Stimulated activated CD4-positive, alpha-beta T cell treated with anti-CD3 and anti-CD28 coated beads, TNF-alpha, amount 100 ng/mL, for 48 hours (primary cell): ENCODE results near the gene SAYSD1.
A peak's percentile ranks its signal among the peaks of the same experiment; 100 is the strongest.

ENCODE experiments used
- DNase-seq, 3 donors: peaks; one replicate each; pipeline ENCODE4 v3.0.0-alpha.2; 2020; ENCODE audit warnings: low read depth in 3 of 3

Gene SAYSD1

DNA sequence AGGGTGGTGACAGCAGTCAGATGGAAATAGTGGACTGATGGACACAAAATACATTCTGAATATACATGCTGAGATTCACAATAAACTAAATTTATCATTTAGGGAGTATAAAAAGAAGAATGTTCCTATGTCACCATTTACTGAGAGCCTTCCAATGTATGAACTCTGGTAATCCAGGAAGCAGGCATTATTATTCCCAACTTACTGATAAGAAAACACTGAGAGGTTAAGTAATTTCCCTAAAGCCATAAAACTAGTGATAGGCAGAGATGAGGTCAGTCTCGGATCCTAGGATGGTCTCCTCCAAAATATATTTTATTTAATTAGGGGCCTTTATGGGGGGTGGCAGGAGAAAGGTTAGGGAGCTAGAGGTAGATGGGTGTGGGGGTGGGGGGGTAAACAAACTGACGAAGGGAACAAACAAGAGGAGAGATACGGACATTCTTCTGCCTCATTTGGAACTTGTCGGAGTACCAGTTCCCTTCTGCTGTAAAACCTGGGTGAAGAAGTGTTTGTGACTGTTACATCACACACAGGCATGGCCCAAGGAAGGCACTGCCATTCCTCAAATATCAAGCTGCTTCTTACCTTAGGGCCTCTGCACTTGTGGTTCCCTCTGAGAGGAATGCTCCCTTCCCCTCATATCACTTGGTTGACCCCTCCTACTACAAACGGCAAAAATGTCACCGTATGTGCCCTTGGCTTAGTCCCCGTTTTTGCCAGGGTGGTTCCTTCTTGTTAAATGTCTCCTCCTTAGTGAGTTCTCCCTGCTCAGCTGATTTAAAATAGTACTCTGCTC lies 6.7 kb downstream of the SAYSD1 start:
- DNase-seq: no peak

GRCh38 chr6:39107641-39108040 lies 7.3 kb downstream of the SAYSD1 start:
- DNase-seq: no peak

- DNase-seq: no peak
Observed at GRCh38 chr6:39107034-39107433, 8.0 kb downstream of the SAYSD1 start.

GRCh38 chr6:39104528-39104927 lies 10.5 kb downstream of the SAYSD1 start:
- DNase-seq: no peak

- no peak for DNase-seq
Observed at GRCh38 chr6:39102821-39103136, 12.2 kb downstream of the SAYSD1 start.

DNA sequence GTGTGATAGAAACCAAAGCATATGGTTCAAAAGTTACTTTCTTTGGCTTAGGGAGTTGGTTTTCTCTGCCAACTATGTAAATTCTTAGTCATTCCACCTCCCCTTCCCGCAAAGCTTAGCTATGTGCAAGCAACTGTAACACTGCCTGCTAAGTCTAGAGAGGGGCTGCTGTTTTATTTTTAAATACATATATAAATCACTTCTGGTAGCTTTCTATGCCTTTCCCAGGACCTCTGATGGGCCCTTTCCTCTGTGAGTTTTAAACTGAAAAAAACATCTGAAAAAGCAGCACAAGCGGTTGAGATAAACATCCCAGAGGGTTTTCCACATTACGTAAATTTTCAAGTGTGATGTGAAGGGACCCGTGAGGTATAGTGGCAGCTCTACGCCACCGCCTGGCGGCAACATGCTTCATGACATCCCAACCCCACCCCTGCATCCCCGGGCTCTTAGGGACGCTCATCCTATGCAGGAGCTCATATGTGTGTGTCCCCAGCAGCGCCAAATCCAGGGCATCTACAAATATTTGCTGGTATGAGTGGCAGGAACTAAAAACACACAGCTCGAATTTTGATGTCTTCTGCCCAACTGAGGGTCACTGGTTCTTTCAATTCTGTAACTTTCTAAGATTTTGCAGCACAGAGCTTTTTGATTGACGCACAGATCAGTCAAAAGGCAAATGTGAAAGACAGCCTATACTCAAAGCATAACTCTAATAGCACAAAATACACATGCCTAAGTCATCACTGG lies 12.7 kb downstream of the SAYSD1 start:
- no peak for DNase-seq

DNA sequence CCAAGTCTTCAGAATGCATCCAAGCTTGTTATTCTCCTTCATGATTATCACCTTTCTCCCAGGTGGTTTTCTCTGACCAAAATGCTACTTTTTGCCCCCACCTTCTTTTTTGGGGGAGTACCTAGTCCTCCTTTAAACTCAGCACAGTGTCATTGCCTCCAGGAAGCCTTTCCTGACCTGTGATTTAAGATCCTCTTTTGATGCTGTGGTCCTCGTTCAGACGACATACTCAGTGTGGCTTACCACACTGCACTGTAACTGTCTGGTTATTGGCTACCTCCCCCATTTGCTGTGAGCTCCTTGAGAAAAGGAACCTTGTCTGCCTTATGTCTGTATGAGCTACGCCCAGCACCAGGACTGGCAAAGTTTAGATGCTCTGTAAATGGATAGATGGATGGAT lies 14.6 kb downstream of the SAYSD1 start:
- DNase-seq: no peak

GRCh38 chr6:39095578-39095977 lies 19.4 kb downstream of the SAYSD1 start:
- no peak for DNase-seq

DNA sequence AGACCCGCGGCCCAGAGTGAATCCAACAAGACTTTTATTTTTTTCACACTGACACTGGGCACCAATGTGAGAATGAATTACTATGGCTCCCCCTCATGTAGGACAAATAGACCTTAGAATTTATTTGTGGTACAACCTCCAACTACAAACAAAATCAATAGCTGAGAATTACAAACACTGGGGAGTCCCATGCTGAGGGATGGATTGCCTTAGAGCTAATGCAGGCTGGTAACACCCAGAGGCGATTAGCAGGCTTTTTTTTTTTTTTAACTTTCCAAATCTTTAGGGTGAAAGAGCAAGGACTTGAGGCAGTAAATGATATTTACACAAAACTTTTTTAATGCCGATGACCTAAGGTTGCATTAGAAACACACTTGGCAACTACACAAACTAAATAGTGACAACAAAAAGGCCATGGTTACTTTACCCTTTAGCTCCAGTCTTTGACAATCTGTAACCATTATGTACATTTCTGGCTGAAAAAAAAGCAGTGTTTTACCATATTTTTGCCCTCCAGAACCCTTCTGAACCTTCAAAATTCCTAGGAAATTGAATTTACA lies 21.8 kb downstream of the SAYSD1 start:
- no peak for DNase-seq

DNA sequence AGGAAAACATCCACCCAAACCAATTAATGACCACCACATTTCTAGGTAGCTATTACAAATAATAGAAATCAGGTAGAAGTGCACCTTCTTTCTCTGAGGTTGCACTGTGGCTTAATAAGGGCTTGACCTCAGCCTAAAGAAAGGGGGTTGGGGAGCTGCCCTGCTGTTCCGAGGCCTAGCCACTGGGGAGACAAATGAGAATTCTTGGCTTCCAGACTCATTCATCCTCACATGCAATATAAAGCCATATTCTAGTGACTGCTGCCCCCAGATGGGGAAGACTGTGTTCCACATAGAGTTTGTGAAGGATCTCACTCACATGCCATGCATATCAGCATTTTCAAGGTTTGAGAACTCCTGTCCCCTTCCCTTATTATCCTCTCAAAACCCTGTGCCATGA lies 22.9 kb downstream of the SAYSD1 start:
- no peak for DNase-seq

DNA sequence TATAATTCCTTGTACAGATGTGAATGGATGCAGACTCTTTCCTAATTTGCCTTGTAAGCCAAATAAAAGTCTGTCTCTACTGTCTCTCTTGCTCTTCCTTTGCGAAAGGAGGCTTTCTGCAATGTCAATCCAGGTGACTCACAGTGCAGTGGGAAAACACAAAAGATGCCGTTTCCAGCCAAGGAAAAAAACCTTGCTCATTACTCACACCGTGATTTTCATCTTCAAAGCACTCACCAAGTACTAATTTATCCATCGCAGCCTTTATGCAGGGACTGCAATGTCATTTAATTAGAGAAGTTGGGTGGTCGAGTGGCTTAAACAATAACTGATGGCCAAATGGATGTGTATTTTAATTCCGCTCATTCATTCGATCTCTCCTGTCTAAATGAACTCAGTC lies 23.8 kb downstream of the SAYSD1 start:
- no peak for DNase-seq

- DNase-seq: no peak
Observed at GRCh38 chr6:39090036-39090435, 24.9 kb downstream of the SAYSD1 start.

DNA sequence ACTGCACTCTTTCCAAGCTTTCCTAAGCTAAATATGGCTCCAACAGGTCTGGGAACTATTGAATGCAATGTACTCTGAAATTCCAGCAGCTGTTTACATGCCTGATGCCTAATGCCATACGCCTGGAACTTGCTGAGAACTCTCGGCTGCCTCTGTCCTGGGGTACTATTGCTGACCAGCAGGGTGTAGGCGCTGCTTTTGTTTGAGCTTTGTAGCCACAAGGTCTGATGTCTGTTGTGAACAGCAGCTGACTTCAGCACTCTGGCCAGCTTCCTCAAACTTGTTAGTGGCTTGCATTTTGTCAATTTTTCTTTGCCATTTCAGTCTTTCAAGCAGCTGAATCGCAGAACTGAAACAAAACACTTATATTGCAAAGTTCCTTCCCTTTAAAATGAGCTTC lies 26.7 kb downstream of the SAYSD1 start:
- no peak for DNase-seq

DNA sequence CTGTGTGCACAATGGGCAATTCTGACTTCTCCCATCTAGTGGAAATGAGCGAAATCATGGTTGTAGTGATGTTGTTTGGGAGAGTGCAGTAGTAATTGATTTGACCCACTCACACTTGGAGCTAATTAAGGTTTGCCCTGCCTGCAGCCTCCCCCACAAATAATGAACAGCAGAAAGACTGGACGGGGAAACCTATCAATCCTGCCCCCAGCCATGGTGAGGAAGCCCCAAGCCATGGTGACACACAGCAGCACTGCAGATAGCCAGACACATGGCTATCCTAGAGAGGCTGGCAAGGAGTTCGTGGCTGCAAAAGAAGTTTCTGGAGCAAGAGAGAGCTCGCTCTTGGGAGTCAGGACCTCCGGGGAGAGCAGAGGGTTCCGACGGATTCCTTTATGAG lies 27.8 kb downstream of the SAYSD1 start:
- DNase-seq: no peak

DNA sequence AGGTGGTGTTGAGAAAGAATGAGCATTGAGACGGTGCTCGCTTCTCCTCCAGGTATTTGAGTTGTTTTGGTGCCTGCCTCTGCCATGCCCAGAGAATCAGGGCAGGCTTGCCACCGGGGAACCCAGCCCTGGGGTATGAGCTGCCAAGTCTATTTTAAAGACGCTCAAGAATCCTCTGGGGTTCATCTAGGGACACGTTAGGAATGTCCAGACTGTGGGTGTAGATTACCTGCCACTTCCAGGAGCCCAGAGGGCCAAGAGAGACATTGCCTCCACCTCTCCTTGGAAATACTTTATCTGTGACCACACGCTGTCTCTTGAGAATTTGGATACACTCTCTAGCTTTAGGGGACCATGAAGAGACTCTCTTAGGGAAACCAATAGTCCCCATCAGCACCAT lies 28.3 kb downstream of the SAYSD1 start:
- DNase-seq: no peak

- peak in 1 of 3 donors; percentile 22 for DNase-seq
Observed at GRCh38 chr6:39086294-39086693, 28.7 kb downstream of the SAYSD1 start.

DNA sequence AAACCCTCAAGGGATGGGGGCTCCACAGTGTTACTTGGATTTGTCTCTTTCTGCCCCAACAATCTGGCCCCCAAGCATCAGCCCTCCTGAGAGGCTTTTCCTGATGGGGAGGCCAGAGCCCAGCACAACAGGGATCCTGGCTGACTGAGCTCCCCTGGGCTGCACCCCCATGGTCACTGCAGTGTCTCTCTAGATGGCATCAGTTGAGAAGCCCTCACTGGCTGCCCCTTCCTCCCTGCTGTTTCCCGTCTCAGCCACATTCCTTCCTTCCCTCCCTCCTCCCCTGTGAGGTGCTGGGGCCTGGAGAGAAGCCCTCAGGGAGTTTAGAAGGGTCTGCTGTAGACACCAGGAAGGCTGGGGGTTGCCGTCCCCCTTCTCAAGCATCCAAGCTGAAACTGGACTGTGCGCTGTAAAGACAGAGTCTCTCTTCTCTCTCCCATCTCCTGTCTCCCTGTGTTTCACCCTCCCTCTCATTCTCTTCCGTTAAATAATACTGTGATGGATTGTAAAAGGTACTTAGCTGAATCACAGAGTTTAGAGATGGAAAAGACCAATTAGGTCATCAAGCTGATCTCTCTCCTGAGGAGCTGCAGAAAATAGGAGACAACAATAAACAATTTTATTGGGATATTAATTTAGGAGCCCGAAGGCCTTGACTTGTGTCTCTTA lies 29.7 kb downstream of the SAYSD1 start:
- no peak for DNase-seq

- DNase-seq: no peak
Observed at GRCh38 chr6:39084506-39084905, 30.5 kb downstream of the SAYSD1 start.

GRCh38 chr6:39083231-39083634 lies 31.8 kb downstream of the SAYSD1 start:
- no peak for DNase-seq

DNA sequence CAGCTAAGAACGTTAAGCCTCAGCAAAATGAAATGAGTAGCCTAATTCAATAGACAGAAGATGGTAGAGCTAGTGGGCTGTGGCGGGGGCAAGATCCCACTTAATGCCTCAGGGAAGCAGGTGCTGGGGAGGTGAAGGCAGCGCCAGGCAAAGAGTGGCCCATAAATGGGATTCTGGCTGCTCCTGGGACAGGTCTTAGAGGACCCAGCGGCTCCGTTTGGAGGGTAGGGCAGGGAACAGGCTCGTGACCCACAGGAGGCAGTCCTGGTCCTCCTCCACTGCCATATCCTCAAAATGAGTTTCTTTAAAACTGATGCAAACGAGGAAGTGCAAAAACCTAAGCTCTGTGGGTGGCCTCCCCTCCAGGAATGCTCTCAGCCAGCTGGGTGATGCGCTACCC lies 32.7 kb downstream of the SAYSD1 start:
- DNase-seq: no peak

GRCh38 chr6:39080246-39080875 lies 34.6 kb downstream of the SAYSD1 start:
- DNase-seq: no peak
